HEK293 (cell line): ENCODE measurements around the gene NUMA1.

Source experiments
- CTCF ChIA-PET: fragments of 350-600 bp; formaldehyde crosslinking; extraction: SDS; loops from one replicate; lab custom pipeline; 2021; ENCODE audit warnings: antibody characterized with exemption; lab: Yijun Ruan, JAX
- POLR2A ChIA-PET: fragments of 300-600 bp; formaldehyde crosslinking; extraction: SDS; loops from one replicate; lab custom pipeline; 2020; ENCODE audit warnings: antibody characterized with exemption, inconsistent platforms; lab: Yijun Ruan, JAX
- H3K27ac ChIP-seq: fragments of 200-500 bp; sonication (Bioruptor generic); 2 replicates; pipeline ENCODE4 v1.5.1; 2014; ENCODE audit warnings: low read depth, low read length, control low read depth, inconsistent platforms; ENCODE audit errors: extremely low read depth
- H3K36me3 ChIP-seq, 2 experiments: fragments of 200-500 bp in 1 of 2; sonication (Bioruptor generic) in 1 of 2; 1 replicate in 1 of 2; 2 replicates in 1 of 2; pipeline ENCODE4 v1.5.1; 2014 to 2017; ENCODE audit warnings: inconsistent platforms in 2 of 2, low read length in 2 of 2; ENCODE audit not compliant: control insufficient read depth in 2 of 2, insufficient read depth in 1 of 2
- H3K4me1 ChIP-seq: fragments of 200-500 bp; sonication (Bioruptor generic); 2 replicates; pipeline ENCODE4 v1.5.1; 2014; ENCODE audit warnings: mild to moderate bottlenecking, low read length, inconsistent platforms; ENCODE audit not compliant: control insufficient read depth, insufficient read depth
- H3K4me3 ChIP-seq: 2 replicates; pipeline ENCODE4 v1.5.1; 2011; ENCODE audit warnings: low read depth, mild to moderate bottlenecking, control low read depth, low read length, moderate library complexity
- H3K9me3 ChIP-seq: fragments of 200-500 bp; sonication (Bioruptor generic); 2 replicates; pipeline ENCODE4 v1.5.1; 2014; ENCODE audit warnings: low read depth, low read length, inconsistent platforms; ENCODE audit not compliant: control insufficient read depth, insufficient read depth
- KLF9 ChIP-seq: fragments of 450-650 bp; formaldehyde crosslinking; IDR thresholded peaks from 2 replicates; pipeline ENCODE4 v1.5.1; 2016; ENCODE audit warnings: missing biosample characterization, missing genetic modification characterization, low read depth
- PRDM1 ChIP-seq: fragments of 450-650 bp; formaldehyde crosslinking; IDR thresholded peaks from 2 replicates; pipeline ENCODE4; 2016; ENCODE audit warnings: missing biosample characterization, missing genetic modification characterization
- RBAK ChIP-seq: fragments of 450-650 bp; formaldehyde crosslinking; IDR thresholded peaks from 2 replicates; pipeline ENCODE4 v1.5.1; 2016; ENCODE audit warnings: missing biosample characterization, missing genetic modification characterization
- WT1 ChIP-seq: fragments of 450-650 bp; formaldehyde crosslinking; IDR thresholded peaks from 2 replicates; pipeline ENCODE4 v1.5.1; 2016; ENCODE audit warnings: missing biosample characterization, missing genetic modification characterization
- ZBTB7A ChIP-seq: fragments of 450-650 bp; formaldehyde crosslinking; IDR thresholded peaks from 2 replicates; pipeline ENCODE4 v1.5.1; 2016; ENCODE audit warnings: low read depth, missing biosample characterization, missing genetic modification characterization
- ZEB2 ChIP-seq: fragments of 450-650 bp; formaldehyde crosslinking; IDR thresholded peaks from 2 replicates; pipeline ENCODE4 v1.5.1; 2016; ENCODE audit warnings: missing biosample characterization, missing genetic modification characterization
- ZIC2 ChIP-seq: fragments of 450-650 bp; formaldehyde crosslinking; IDR thresholded peaks from 2 replicates; pipeline ENCODE4 v1.5.1; 2016; ENCODE audit warnings: missing biosample characterization, missing genetic modification characterization
- ZNF138 ChIP-seq: fragments of 450-650 bp; formaldehyde crosslinking; IDR thresholded peaks from 2 replicates; pipeline ENCODE4 v1.5.1; 2016; ENCODE audit warnings: missing biosample characterization, missing genetic modification characterization, borderline replicate concordance
- ZNF169 ChIP-seq: fragments of 450-650 bp; formaldehyde crosslinking; IDR thresholded peaks from 2 replicates; pipeline ENCODE4 v1.5.1; 2016; ENCODE audit warnings: missing biosample characterization, missing genetic modification characterization
- ZNF248 ChIP-seq: fragments of 450-650 bp; formaldehyde crosslinking; IDR thresholded peaks from 2 replicates; pipeline ENCODE4 v1.5.1; 2017; ENCODE audit warnings: missing biosample characterization, missing genetic modification characterization
- ZNF354C ChIP-seq: fragments of 450-650 bp; formaldehyde crosslinking; IDR thresholded peaks from 2 replicates; pipeline ENCODE4 v1.5.1; 2016; ENCODE audit warnings: missing biosample characterization, missing genetic modification characterization, low read depth, borderline replicate concordance
- ZNF514 ChIP-seq: fragments of 450-650 bp; formaldehyde crosslinking; IDR thresholded peaks from 2 replicates; pipeline ENCODE4 v1.5.1; 2016; ENCODE audit warnings: missing biosample characterization, missing genetic modification characterization
- ZNF571 ChIP-seq: fragments of 450-650 bp; formaldehyde crosslinking; IDR thresholded peaks from 2 replicates; pipeline ENCODE4 v1.5.0; 2017; ENCODE audit warnings: missing biosample characterization, missing genetic modification characterization
- ZNF600 ChIP-seq: fragments of 450-650 bp; formaldehyde crosslinking; IDR thresholded peaks from 2 replicates; pipeline ENCODE4 v1.5.1; 2016; ENCODE audit warnings: missing biosample characterization, missing genetic modification characterization
- ZNF701 ChIP-seq: fragments of 450-650 bp; formaldehyde crosslinking; IDR thresholded peaks from 2 replicates; pipeline ENCODE4 v1.5.1; 2016; ENCODE audit warnings: missing biosample characterization, missing genetic modification characterization
- ZNF791 ChIP-seq: fragments of 450-650 bp; formaldehyde crosslinking; IDR thresholded peaks from 2 replicates; pipeline ENCODE4 v1.5.1; 2016; ENCODE audit warnings: missing biosample characterization, missing genetic modification characterization
- TF ChIP-seq, protein P1 (sequence below): fragments of 450-650 bp; formaldehyde crosslinking; IDR thresholded peaks from 2 replicates; pipeline ENCODE4 v1.5.1; 2016; ENCODE audit warnings: missing biosample characterization, missing genetic modification characterization
- TF ChIP-seq, protein P2 (sequence below): fragments of 450-650 bp; formaldehyde crosslinking; IDR thresholded peaks from 2 replicates; pipeline ENCODE4 v1.5.1; 2016; ENCODE audit warnings: missing biosample characterization, missing genetic modification characterization
- TF ChIP-seq, protein P3 (sequence below): fragments of 450-650 bp; formaldehyde crosslinking; IDR thresholded peaks from 2 replicates; pipeline ENCODE4 v1.5.1; 2016; ENCODE audit warnings: missing biosample characterization, missing genetic modification characterization
- TF ChIP-seq, protein P4 (sequence below): fragments of 450-650 bp; formaldehyde crosslinking; IDR thresholded peaks from 2 replicates; pipeline ENCODE4 v1.5.1; 2016; ENCODE audit warnings: missing biosample characterization, missing genetic modification characterization

Gene NUMA1

DNA sequence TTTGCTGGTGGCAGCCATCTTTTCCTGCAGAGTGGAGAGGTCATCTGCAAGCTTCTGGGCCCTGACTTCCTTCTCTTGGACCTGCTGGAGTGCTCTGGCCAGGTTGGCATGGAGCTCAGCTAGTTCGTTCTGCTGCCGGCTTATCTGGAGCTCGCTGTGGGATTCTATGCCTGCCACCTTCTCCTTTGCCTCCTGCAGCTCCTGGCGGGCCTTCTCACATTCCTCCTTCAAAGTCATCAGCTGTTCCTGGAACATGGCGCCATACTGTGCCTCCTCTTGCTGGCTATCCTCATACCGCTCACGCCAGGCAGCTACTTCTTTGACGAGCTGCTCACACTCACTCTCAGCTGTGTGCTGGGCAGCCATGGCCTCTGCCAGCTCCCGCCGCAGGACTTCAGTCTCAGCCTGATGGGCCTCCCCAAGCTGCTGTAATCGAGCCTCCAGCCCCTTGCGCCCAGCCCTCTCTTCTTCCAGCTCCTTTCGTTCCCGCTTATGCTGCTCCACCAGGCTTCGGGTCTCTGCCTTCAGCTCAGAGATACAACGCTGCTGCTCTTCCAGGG, 65.5 kb downstream of the NUMA1 start:
- CTCF ChIA-PET, result interaction anchor here (0.9 to 4.5 kb wide), 6 partner anchors 10 to 130 kb away, joined by 3 to 37 read pairs (median 4); no protein-coding TSS in a partner anchor
- Histone ChIP-seq H3K9me3 (no peaks in the 10 kb centered on the region), H3K4me1 (no peaks in the 10 kb centered on the region), H3K4me3 (no peak overlapping the region), H3K27ac (no peak overlapping the region), H3K36me3 (peaks cover 0 to 100% of the 10 kb centered on the region in 2 experiments; a peak in 1 of 3 replicates)
- TF ChIP-seq, protein P1, sequence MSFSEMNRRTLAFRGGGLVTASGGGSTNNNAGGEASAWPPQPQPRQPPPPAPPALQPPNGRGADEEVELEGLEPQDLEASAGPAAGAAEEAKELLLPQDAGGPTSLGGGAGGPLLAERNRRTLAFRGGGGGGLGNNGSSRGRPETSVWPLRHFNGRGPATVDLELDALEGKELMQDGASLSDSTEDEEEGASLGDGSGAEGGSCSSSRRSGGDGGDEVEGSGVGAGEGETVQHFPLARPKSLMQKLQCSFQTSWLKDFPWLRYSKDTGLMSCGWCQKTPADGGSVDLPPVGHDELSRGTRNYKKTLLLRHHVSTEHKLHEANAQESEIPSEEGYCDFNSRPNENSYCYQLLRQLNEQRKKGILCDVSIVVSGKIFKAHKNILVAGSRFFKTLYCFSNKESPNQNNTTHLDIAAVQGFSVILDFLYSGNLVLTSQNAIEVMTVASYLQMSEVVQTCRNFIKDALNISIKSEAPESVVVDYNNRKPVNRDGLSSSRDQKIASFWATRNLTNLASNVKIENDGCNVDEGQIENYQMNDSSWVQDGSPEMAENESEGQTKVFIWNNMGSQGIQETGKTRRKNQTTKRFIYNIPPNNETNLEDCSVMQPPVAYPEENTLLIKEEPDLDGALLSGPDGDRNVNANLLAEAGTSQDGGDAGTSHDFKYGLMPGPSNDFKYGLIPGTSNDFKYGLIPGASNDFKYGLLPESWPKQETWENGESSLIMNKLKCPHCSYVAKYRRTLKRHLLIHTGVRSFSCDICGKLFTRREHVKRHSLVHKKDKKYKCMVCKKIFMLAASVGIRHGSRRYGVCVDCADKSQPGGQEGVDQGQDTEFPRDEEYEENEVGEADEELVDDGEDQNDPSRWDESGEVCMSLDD, result no peak
- TF ChIP-seq WT1, result no peak
- POLR2A ChIA-PET, result interaction anchor here (1.4 kb wide), 1 partner anchor 15 kb away, joined by 4 read pairs; no protein-coding TSS in a partner anchor

DNA sequence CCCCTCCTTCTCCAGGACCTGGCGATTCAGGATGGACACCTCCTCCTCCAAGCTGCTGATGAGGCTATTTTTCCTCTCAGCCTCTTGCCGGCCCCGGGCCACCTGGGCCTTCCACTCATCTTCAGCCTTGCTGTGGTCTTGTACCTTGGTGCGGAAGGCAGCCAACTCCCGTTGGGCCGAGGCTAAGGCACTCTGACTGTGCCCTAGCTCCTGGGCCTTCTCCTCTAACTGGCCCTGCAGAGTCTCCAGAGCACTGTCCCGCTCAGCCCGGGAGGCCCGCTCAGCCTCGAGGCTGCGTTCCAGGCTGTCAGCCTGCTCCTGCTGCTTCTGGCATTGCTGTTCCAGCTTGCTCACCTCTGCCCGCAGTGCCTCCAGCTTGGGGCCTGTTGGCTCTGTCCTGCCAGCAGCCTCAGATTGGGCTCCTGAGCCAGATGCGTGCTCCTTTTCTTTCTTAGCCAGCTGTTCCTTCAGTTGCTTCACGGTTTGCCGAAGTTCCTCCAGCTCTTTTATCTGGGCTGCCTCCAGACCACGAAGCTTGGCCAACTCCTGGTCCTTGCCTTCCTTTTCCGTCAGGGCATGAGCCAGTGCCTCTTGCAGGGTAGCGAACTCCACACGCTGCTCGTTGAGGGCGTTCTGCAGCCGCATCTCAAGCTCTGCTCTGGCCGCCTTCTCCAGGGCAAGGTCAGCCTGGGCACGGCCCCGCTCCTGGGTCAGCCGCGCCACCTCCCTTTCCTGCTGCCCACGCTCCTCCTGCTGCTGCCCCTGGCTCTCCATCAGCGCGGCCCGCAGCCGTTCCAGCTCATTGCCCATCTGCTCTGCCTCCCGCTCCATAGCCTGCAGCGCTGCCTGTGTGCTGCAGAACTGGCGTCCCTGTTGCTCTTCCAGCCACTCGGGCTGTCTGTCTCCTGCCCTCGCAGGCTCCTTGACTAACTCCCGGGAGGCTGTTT, 66.3 kb downstream of the NUMA1 start:
- Histone ChIP-seq H3K36me3 (peaks cover 0 to 100% of the 10 kb centered on the region in 2 experiments; a peak in 1 of 3 replicates), H3K27ac (no peak overlapping the region), H3K9me3 (no peaks in the 10 kb centered on the region), H3K4me3 (no peak overlapping the region), H3K4me1 (no peaks in the 10 kb centered on the region)
- TF ChIP-seq ZNF600 (tag by site-specific recombination) (peak; percentile 61; the same call in 1 of the 2 replicates), ZEB2 (tag by site-specific recombination) (no peak)
- CTCF ChIA-PET, result interaction anchor here (1.1 to 4.5 kb wide), 2 partner anchors 11 to 13 kb away, joined by 3 to 37 read pairs; no protein-coding TSS in a partner anchor
- POLR2A ChIA-PET, result interaction anchor here (1.4 kb wide), 1 partner anchor 14 kb away, joined by 4 read pairs; no protein-coding TSS in a partner anchor

DNA sequence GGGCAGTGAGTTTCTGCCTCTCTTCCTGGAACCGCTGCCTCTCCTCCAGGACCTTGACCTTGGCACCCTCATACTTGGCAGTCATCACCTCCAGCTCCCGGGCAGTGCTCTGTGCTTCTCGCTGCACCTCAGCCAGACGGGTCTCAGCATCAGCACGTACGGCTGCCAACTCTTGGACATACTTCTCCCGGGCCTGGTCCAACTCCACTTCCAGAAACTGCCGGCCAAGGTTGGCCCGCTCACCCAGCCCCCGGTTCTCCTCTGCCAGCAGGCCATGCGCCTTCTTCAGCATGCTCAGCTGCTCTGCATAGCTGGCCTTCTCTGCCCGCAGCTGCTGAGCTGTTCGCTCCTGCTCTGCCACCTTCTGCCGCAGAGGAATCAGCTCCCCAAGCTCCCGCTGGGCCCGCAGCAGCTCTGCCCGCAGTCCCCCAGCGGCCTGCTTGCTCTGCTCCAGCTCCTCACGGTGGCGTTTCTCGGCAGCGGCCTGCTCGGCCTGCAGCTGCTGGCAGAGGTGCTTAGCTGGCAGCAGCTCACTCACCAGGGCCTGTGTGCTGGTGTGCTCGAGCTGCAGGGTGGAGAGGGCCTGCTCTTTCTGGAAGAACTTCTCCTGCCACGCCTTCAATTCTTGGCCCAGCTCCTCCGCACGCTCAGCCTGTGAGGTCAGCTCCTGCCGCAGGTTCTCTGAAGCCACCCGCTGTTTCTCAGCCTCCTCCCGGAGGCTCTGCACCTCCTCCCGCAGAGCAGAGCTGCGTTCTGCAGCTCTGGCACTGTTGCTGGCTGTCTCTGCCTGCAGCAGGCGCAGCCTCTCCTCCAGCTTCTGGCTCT, 67.2 kb downstream of the NUMA1 start:
- CTCF ChIA-PET, result interaction anchor here (0.6 to 4.5 kb wide), 2 partner anchors 12 to 159 kb away, joined by 3 to 37 read pairs; no protein-coding TSS in a partner anchor
- Histone ChIP-seq H3K4me1 (no peaks in the 10 kb centered on the region), H3K36me3 (peaks cover 0 to 99% of the 10 kb centered on the region in 2 experiments; a peak in 1 of 3 replicates), H3K4me3 (no peak overlapping the region), H3K9me3 (no peaks in the 10 kb centered on the region), H3K27ac (no peak overlapping the region)
- POLR2A ChIA-PET, result no interaction called here
- no peak for TF ChIP-seq ZNF169 (tag by site-specific recombination)
- no peak for TF ChIP-seq RBAK
- no peak for TF ChIP-seq ZIC2 (tag by site-specific recombination)
- TF ChIP-seq ZNF791 (tag by site-specific recombination), result no peak
- TF ChIP-seq ZNF571 (tag by site-specific recombination), result no peak
- TF ChIP-seq, protein P2, sequence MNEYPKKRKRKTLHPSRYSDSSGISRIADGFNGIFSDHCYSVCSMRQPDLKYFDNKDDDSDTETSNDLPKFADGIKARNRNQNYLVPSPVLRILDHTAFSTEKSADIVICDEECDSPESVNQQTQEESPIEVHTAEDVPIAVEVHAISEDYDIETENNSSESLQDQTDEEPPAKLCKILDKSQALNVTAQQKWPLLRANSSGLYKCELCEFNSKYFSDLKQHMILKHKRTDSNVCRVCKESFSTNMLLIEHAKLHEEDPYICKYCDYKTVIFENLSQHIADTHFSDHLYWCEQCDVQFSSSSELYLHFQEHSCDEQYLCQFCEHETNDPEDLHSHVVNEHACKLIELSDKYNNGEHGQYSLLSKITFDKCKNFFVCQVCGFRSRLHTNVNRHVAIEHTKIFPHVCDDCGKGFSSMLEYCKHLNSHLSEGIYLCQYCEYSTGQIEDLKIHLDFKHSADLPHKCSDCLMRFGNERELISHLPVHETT (tag by site-specific recombination), result no peak
- TF ChIP-seq ZNF514, result no peak
- TF ChIP-seq ZNF354C (tag by site-specific recombination), result no peak
- TF ChIP-seq ZNF701 (tag by site-specific recombination), result no peak
- TF ChIP-seq, protein P3, sequence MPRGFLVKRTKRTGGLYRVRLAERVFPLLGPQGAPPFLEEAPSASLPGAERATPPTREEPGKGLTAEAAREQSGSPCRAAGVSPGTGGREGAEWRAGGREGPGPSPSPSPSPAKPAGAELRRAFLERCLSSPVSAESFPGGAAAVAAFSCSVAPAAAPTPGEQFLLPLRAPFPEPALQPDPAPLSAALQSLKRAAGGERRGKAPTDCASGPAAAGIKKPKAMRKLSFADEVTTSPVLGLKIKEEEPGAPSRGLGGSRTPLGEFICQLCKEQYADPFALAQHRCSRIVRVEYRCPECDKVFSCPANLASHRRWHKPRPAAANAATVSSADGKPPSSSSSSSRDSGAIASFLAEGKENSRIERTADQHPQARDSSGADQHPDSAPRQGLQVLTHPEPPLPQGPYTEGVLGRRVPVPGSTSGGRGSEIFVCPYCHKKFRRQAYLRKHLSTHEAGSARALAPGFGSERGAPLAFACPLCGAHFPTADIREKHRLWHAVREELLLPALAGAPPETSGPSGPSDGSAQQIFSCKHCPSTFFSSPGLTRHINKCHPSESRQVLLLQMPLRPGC (tag by site-specific recombination), result no peak
- no peak for TF ChIP-seq ZNF248 (tag by site-specific recombination)
- no peak for TF ChIP-seq ZBTB7A
- TF ChIP-seq, protein P4, sequence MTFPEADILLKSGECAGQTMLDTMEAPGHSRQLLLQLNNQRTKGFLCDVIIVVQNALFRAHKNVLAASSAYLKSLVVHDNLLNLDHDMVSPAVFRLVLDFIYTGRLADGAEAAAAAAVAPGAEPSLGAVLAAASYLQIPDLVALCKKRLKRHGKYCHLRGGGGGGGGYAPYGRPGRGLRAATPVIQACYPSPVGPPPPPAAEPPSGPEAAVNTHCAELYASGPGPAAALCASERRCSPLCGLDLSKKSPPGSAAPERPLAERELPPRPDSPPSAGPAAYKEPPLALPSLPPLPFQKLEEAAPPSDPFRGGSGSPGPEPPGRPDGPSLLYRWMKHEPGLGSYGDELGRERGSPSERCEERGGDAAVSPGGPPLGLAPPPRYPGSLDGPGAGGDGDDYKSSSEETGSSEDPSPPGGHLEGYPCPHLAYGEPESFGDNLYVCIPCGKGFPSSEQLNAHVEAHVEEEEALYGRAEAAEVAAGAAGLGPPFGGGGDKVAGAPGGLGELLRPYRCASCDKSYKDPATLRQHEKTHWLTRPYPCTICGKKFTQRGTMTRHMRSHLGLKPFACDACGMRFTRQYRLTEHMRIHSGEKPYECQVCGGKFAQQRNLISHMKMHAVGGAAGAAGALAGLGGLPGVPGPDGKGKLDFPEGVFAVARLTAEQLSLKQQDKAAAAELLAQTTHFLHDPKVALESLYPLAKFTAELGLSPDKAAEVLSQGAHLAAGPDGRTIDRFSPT, result no peak
- no peak for TF ChIP-seq PRDM1 (tag by site-specific recombination)
- no peak for TF ChIP-seq KLF9 (tag by site-specific recombination)
- TF ChIP-seq ZNF138, result no peak
